ENCODE results near the gene NRAP. TPM values are rescaled to one million over a fixed set of nuclear protein-coding genes. Genes with fewer than 3 reads are reported as not detected.

NRAP gene
- total and polyA plus RNA-seq, 2 experiments from 2014 or later: 0.04 TPM; not detected in 1

DNA sequence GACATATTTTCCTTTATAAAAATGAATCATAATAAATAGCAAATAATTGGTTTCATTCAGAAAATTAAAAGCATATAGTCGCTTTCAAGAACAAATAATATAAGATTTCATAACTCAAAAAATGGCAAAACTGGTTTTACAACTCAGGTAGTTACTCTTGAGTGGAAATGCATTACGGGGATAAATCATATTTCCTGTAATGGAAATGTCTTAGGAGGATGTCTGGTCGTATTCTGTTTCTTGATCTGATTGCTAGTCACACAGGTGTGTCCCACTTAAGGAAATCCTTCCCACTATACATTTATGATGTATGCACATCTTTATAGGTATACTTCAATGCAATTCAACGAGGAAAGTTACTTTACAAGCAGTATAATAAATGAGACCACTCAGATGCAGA lies 20.7 kb downstream of the NRAP start:
- WGBS (ENCODE audit: low lambda C conversion rate, missing lambda C conversion rate): 64% methylated on average over 4 of the region's 4 CpGs
- Histone ChIP-seq H3K36me3 (replicated peaks; ENCODE audit: insufficient read depth, low read depth) (no peaks in the 10 kb centered on the region), H3K27ac (no peak overlapping the region), H3K9me2 (replicated peaks; ENCODE audit: insufficient read depth) (no peaks in the 10 kb centered on the region), H3K27me3 (no peaks in the 10 kb centered on the region), H3K4me1 (ENCODE audit: insufficient read depth) (no peaks in the 10 kb centered on the region), H3K4me3 (no peak overlapping the region), H4K20me1 (ENCODE audit: insufficient read depth, poor library complexity, severe bottlenecking) (no peaks in the 10 kb centered on the region), H3K4me2 (no peak overlapping the region), H2AFZ (no peak overlapping the region), H3K79me2 (no peaks in the 10 kb centered on the region), H3K9me3 (ENCODE audit: low read depth) (no peaks in the 10 kb centered on the region)
- DNase-seq (ENCODE audit: low spot score): no peak
- TF ChIP-seq EZH2 (IDR thresholded peaks at IDR 0.05; ENCODE audit: borderline replicate concordance) (no peak), CTCF (IDR thresholded peaks at IDR 0.05; ENCODE audit: poor library complexity) (no peak), EZH2phosphoT487 (IDR thresholded peaks at IDR 0.05; ENCODE audit: low read depth, severe bottlenecking, unreplicated experiment) (no peak)

DNA sequence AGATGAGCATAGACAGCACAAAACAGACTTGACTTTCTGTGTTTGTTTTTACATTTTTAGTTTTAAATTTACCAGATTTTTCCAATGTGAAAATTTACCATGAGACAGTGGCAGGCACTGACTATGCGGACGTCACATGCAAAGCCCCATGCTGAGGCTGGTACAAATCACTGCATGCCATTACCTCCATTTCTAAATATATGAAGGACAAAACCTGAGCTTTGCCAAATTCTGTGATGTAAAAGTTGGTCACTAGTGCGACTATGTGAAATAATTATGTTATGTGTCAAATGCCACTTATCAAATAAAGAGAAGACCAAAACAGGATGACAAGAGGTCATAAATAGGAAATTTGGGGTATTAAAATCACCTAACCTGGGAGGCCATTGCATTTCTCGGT lies 22.1 kb downstream of the NRAP start:
- Histone ChIP-seq H4K20me1 (ENCODE audit: insufficient read depth, poor library complexity, severe bottlenecking) (no peaks in the 10 kb centered on the region), H3K79me2 (no peaks in the 10 kb centered on the region), H2AFZ (no peak overlapping the region), H3K9me2 (replicated peaks; ENCODE audit: insufficient read depth) (no peaks in the 10 kb centered on the region), H3K4me2 (no peak overlapping the region), H3K4me1 (ENCODE audit: insufficient read depth) (no peaks in the 10 kb centered on the region), H3K4me3 (no peak overlapping the region), H3K27ac (no peak overlapping the region), H3K36me3 (replicated peaks; ENCODE audit: insufficient read depth, low read depth) (no peaks in the 10 kb centered on the region), H3K27me3 (no peaks in the 10 kb centered on the region), H3K9me3 (ENCODE audit: low read depth) (no peaks in the 10 kb centered on the region)
- DNase-seq (ENCODE audit: low spot score): no peak
- TF ChIP-seq EZH2 (IDR thresholded peaks at IDR 0.05; ENCODE audit: borderline replicate concordance): no peak
- TF ChIP-seq EZH2phosphoT487 (IDR thresholded peaks at IDR 0.05; ENCODE audit: low read depth, severe bottlenecking, unreplicated experiment): no peak
- WGBS (ENCODE audit: low lambda C conversion rate, missing lambda C conversion rate): 84% methylated on average over 4 of the region's 4 CpGs

GRCh38 chr10:113639966-113640365 lies 23.9 kb downstream of the NRAP start:
- Histone ChIP-seq H3K9me2 (replicated peaks; ENCODE audit: insufficient read depth) (no peaks in the 10 kb centered on the region), H3K9me3 (ENCODE audit: low read depth) (no peaks in the 10 kb centered on the region), H2AFZ (no peak overlapping the region), H3K27me3 (no peaks in the 10 kb centered on the region), H3K27ac (no peak overlapping the region), H3K4me2 (no peak overlapping the region), H3K4me3 (no peak overlapping the region), H3K79me2 (no peaks in the 10 kb centered on the region), H3K36me3 (replicated peaks; ENCODE audit: insufficient read depth, low read depth) (no peaks in the 10 kb centered on the region), H3K4me1 (ENCODE audit: insufficient read depth) (no peaks in the 10 kb centered on the region), H4K20me1 (ENCODE audit: insufficient read depth, poor library complexity, severe bottlenecking) (no peaks in the 10 kb centered on the region)
- TF ChIP-seq CTCF (IDR thresholded peaks at IDR 0.05; ENCODE audit: poor library complexity) (no peak), EZH2phosphoT487 (IDR thresholded peaks at IDR 0.05; ENCODE audit: low read depth, severe bottlenecking, unreplicated experiment) (no peak), EZH2 (IDR thresholded peaks at IDR 0.05; ENCODE audit: borderline replicate concordance) (no peak)
- WGBS (ENCODE audit: low lambda C conversion rate, missing lambda C conversion rate): 89% methylated on average over 3 of the region's 3 CpGs
- DNase-seq (ENCODE audit: low spot score): no peak

DNA sequence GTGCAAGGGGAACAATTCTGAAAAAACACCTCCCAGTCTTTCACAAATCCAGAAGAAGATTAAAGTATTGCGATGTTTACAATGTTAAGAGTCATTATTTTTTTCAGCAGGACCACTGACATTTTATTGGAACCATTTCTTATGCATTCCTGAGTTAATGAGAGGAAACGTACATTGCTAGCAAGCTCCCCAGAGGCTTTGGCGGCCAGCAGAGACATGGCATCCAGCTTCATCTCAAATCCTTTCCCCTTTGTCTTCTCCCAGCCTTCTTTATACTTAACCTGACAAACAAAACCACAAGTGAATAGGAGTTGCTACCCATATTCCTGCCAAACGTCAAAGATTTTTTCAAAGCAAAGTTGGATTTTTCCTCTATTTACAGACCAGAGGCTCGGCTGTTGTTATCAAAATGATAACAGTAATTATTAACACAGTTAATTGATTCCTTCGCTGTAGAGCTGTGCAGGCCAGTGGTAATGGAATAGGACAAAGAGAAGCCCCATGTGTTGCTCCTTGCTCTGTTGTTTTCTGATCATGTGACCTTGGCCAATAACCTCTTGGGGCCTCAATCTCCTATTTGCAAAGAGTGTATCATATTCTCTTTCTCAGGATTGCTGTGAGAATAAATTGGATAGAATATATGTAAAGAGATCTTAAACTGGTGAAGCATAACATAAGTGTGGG lies 32.0 kb downstream of the NRAP start:
- no peak for TF ChIP-seq EZH2phosphoT487 (IDR thresholded peaks at IDR 0.05; ENCODE audit: low read depth, severe bottlenecking, unreplicated experiment)
- TF ChIP-seq CTCF (IDR thresholded peaks at IDR 0.05; ENCODE audit: poor library complexity): no peak
- TF ChIP-seq EZH2 (IDR thresholded peaks at IDR 0.05; ENCODE audit: borderline replicate concordance): no peak
- 50% methylated on average over 6 of the region's 6 CpGs for WGBS (ENCODE audit: low lambda C conversion rate, missing lambda C conversion rate)
- no peak overlapping the region for H3K27ac ChIP-seq

More for the DNA sequence above, 32.0 kb downstream of the NRAP start:
- DNase-seq (ENCODE audit: low spot score): no peak
- H4K20me1 ChIP-seq (ENCODE audit: insufficient read depth, poor library complexity, severe bottlenecking): no peaks in the 10 kb centered on the region
- no peak overlapping the region for H3K4me3 ChIP-seq
- no peaks in the 10 kb centered on the region for H3K79me2 ChIP-seq
- no peaks in the 10 kb centered on the region for H3K9me3 ChIP-seq (ENCODE audit: low read depth)
- no peaks in the 10 kb centered on the region for H3K27me3 ChIP-seq
- no peaks in the 10 kb centered on the region for H3K36me3 ChIP-seq (replicated peaks; ENCODE audit: insufficient read depth, low read depth)
- H3K4me2 ChIP-seq: no peak overlapping the region
- H3K4me1 ChIP-seq (ENCODE audit: insufficient read depth): peaks cover 11% of the 10 kb centered on the region
- H2AFZ ChIP-seq: no peak overlapping the region
- no peaks in the 10 kb centered on the region for H3K9me2 ChIP-seq (replicated peaks; ENCODE audit: insufficient read depth)

Measured in hepatocyte (in vitro differentiated cells).